Frontal cortex (tissue), 4 donors: Measurements from ENCODE around the gene GLI3. TPM values are rescaled to one million over a fixed set of nuclear protein-coding genes. Genes with fewer than 3 reads are reported as not detected.

Source experiments
- DNase-seq, 2 donors: peaks; one replicate each; pipeline ENCODE4 v3.0.0; 2012; ENCODE audit warnings: low spot score in 2 of 2
- FAIRE-seq: peaks from 2 replicates; lab custom pipeline; 2012; peaks lifted over from hg19 to GRCh38; lab: Jason Lieb, UNC
- total RNA-seq: library from RNA; depleted of rRNA; stranded (reverse); fragments of >200 nt; gene quantifications from one replicate; pipeline ENCODE4 v1.2.3, GENCODE V29; 2014
- donor health status: control.
- donor health status: control.
- donor health status: control.

Gene GLI3
- total RNA-seq, 1 donor from 2014 or later = 2.4 TPM

DNA sequence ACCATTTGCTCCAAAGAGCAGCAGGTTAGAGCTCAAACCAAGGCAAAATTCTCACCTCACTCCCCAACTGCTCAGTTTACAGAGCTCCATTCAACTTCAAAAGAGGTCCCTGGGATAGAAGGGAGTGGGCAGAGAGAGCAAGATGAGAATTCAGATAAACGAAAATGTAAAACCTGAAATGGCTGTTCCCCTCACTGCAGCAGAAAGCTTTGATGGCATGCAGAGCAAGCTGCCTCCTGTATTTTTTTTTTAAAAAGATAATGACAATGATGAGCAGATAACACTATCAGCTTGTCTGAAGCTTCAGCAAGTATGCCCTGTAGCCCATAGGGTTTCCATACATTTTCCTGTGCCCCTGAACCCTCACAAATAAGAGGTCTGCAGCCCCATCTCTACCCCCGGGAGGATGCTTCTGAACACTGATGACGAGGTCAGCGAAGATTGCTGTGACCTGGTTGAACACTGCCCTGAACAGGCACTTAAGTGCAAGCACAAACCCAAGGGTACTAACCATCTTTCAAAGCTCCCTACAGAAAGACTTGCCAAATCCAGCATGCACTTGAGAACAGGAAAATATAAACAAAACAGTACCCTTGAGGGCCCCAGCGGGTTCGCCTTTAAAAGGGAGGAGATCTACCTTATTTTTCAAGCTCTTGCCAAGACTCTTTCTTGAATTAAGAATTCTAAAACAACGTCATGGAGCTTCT, 81.3 kb downstream of the GLI3 start:
- no peak for DNase-seq
- no peak for FAIRE-seq

DNA sequence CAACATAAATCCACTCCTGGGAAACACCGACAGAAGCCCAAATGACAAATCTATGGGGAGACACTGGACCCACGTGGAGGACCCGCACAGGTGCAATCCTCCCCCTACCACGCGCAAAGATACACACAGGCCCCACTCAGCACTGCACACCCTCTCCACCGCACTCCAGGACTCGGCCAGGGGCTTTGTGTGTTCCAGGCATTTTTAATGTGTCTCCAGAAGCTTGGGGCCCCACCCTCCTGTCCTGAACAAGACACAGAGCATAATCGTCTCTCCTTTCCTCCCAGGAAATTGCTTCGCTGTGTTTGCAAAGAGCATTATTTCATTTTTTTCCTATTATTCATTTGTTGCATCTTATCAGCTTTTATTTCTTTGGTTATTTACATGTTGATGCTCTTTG, 82.8 kb downstream of the GLI3 start:
- FAIRE-seq (no peak), DNase-seq (no peak)

DNA sequence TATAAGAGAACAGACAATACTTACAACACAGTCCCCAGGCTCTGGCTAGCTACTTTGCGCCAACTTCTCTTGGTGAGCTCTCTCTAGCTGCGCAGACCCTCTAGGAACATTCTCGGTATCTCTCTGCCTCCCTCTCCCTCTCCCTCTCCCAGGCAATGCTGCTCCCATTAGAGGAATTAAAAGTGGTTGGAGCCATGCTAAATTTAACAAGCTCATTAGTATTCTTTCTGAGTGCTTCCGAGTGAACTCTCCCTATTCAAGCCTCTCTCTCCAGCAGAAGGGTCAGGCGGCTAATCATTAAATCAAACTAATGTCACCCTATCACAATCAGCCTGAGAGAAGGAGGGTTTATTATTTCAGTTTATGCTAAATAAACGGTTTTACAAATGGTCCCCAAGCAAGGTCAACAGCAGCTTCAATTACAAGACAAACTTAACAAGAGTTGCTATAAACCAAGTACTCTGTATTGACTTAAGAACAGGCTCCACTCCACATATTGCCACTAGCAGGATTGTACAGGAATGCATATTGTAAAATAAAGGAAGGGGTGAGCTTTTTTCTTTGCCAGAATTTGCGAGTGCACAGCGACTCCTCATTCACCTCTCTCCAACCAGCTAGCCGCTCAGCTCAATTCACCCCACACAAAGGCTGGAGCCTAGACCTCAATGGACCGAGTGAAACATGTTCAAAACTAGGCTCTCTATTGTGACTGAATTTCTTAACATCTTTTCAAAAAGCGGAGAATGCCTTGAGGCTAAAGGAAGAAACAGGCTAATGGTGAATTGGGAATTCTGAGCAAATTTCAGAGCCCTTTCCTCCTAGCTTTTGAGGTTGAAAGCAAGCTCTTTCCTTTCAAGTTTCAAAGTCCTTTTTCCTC, 84.4 kb downstream of the GLI3 start:
- no peak for DNase-seq
- no peak for FAIRE-seq

DNA sequence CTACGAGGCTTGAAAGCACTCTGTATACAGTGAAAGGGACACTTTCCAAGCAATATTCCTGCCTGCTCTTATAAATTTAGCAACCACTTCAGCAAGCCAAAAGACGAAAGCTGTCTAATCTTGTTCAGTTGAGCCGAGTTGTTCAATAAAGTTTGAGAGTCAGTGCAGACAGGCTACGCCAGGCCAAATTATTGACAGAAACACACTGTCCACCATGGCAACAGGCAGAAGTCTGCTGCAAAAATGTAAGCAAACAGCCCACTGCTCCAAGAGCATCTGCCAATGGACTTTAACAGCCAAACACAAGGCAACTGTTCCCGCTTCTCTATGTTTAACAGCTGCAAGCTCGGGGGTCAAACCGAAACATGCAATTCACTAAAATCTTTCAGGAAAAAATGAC, 85.7 kb downstream of the GLI3 start:
- no peak for DNase-seq
- no peak for FAIRE-seq

DNA sequence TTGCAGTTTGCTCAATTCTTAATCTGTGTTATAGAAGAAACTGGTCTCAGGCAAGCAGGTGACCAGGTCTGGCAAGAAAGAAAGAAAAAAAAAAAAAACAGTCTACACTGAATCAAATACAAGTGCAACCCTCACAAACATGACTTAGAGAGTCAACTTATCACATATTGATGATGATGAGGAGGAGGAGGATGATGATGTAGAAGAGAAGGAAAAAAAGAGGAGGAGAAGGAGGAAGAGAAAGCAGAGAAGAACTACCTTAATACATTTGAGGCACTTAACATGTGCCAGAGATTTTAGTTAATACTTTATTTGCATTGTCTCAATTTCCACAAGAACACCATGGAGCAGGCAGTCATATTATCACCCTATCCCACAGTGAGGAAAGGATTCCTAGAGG, 91.5 kb downstream of the GLI3 start:
- no peak for DNase-seq
- no peak for FAIRE-seq

DNA sequence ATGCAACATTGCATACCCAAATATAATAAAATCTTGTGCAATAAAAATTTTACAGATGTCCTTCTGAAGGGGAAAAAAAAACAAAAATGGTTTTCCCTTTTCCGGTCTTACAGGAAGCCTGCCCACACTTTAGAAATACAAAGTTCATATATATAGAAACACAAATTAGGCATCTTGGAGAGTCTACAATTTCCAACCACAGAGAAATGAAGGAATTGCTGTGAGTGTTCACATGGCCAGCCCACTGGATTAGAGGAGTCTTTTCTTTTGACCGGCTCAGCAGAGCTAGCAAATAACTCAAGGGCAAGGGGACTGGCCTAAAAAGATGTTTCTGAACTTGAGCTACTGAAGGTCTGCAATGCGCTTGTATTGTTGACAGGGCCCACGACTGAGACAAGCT, 92.4 kb downstream of the GLI3 start:
- FAIRE-seq (no peak), DNase-seq (no peak)

DNA sequence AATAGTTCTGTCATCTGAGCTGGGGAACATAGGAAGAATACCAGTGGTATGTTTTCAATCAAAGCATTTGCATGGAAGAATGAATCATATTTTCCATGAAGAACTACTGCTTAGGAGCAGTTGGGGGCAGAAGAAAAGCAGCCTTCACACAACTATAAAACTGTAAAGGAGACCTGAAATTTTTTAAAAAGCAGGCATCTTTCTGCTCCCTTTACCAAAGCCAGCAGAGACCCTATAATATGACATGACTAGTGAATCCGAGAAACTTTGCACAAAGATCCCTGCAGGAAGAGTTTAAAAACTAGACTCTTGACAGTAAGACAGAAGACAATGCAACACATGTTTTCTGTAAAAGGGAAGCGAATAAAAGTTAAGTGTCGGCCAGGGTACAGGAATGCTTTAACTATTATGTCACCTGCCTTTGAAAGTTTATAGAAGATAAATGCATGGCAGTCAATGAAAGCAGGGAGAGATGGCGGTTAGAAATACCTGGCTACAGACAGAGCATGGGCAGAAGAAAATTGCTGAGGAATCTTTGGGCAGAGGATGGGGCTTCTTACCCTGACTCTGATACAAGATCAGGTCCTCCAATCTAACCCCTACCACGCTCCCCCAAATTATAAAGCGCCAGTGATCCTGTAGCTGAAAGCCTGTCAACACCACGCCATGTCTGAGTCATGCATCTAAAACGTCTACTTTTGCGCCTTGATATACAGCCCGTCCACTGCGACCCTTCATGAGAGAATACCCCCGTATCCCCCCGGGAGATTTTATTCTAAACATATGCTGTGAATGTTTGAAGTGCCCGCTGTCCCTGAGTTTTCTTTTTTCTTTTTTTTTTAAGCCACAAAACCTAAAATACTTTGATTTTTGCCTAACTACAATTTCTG, 93.1 kb downstream of the GLI3 start:
- DNase-seq (no peak), FAIRE-seq (no peak)

DNA sequence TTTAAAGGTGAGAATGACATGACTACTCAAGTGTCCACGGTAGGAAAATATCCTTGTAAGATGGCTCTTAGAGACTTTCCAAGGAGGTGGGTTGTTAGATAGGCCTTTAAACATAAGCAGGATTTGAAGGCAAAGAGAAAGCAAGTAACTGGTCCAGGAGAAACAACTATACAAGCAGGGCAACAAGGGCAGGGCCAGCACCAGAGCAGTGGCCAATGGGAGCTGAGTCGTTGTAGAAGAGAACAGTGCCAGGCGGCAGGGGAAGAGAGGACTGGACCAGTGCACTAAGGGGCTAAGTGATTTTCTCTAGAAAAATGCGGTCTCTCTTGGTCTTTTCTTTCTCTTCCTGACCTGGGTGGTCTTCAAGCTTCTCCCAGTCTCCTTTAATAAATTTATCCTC, 94.9 kb downstream of the GLI3 start:
- DNase-seq (no peak), FAIRE-seq (no peak)

DNA sequence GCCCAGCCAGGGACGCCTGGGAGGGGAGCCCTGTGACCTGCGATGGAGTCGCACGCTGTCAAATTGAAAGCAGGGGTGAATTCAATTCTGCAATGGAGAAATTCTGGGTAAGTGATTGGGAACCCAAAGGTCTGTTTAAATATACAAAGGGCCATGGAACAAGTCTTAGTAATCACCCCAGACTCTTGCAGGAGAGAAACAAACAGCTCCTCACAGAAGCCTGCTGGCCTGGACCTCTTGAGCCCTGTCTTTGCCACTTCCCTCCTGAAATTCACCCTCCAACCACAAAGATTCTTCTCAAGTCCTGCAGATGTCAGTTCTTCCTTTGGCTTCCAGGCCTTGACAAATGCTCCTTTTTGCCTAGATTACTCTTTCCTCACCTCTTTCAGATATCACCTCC, 97.3 kb downstream of the GLI3 start:
- FAIRE-seq (no peak), DNase-seq (no peak)

DNA sequence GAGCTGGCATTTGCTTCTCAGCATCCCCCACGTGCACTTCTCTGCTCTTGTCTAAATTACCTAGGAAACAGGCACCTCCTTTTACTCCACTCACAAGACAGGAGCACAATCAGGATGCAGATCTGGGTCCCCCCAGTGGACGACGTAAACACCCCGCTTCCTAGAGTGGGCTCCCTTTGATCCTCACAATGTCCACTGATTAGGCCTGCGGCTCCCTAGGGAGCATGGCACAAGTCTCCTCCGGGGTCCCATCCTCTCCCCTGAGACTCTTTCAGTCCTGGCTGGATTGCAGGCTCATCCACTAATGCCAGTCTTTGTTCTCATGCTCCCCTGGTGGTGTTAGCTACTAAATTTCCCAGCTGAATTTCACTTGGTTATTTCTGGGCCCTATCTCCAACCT, 98.3 kb downstream of the GLI3 start:
- DNase-seq (no peak), FAIRE-seq (no peak)

DNA sequence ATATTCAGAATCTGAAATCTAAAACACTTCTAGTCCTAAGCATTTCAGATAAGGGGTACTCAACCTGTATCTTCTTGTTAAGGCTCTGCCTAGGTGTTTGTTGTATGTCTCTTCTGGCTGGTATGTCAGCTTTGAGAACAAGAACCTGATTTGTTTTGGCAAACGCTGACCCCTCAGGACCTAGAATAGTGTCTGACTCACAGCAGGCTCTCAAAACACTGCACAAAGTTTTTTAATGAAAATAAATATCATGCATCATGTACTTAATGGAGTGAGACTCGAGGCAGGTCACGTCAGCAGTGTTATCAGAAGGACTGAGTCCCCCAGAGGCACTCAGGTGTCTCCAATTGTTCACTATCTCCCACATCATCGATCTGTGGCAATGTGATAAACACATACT, 99.1 kb downstream of the GLI3 start:
- no peak for FAIRE-seq
- DNase-seq = no peak

DNA sequence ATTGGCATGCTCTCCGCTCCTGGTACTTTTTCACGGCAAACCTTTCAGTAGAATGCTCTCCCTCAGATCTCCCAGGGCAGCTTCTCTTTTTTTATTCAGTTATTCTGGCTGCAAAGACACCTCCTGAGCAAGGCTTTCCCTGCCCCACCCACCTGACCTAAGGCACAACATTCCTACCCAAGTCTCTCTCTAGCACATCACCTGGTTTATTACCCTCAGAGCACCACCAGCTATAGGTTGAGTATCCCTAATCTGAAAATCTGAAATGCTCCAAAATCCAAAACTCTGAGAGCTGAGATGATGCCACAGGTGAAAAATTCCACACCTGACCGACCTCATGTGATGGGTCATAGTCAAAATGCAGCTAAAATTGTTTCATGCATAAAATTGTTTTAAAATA, 99.6 kb downstream of the GLI3 start:
- FAIRE-seq = no peak
- no peak for DNase-seq

DNA sequence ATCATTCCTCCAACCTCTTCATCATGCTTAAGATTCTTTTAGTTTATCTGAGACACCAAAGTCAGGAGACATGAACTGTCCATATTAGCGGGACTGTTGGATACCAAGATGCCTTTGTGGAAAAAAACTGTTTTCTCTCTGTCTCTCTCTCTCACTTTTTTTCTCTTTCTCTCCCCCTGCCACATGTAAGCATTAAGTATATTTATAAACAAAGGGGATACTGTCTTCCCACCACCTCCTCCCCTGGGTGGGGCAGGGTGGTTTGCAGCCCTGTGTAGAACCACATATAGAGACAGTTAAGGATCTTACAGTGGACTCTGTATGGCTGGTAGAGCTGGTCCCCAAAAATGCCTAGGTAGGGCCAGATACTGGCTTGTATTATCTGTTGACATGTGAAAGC, 101.3 kb downstream of the GLI3 start:
- FAIRE-seq (no peak), DNase-seq (no peak)

DNA sequence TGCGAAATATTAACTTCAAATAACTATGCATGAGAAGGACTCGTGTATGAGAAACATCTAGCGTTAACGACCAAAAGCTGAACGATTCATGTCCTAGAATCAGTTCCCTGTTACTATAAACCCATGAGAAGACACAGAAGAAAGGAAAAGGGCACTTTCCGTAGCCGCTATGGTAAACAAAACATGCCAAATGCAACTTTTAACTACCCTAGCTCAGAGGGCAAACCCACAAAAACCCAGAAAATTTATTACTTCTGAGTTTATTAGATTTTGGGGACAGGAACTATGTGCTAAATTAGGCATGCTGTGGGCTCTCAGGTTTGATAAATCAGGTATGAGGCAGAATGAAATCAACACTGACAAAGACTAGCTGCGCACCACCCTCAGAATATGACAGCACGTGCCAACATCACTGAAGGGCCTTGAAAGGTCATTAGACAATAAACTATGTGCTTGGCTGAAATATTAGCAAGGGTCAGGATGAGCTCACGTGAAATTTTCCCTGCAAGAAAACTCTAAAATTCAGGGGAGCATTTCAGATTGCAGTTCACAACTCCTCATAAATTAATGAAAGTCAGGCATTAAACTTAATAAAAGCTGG, 102.6 kb downstream of the GLI3 start:
- no peak for FAIRE-seq
- DNase-seq = no peak

DNA sequence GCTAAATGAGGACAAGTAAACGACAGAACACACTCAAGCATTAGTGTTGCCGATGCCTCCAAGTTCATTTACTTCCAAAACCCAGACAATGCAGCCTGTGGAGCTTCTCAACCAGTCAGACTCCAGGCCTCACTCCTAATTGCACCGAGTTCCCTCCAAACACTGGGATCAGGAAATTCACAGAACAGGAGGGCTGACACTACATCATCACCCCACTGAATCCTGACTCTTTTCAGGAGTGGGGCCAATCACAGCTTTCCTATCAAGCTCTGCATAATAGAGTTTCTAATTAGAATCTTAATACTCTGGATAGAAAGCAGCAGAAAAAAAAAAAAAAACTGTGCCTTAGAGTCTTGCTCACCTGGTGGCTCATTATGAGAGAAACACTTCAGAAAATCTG, 103.7 kb downstream of the GLI3 start:
- DNase-seq (no peak), FAIRE-seq (no peak)

DNA sequence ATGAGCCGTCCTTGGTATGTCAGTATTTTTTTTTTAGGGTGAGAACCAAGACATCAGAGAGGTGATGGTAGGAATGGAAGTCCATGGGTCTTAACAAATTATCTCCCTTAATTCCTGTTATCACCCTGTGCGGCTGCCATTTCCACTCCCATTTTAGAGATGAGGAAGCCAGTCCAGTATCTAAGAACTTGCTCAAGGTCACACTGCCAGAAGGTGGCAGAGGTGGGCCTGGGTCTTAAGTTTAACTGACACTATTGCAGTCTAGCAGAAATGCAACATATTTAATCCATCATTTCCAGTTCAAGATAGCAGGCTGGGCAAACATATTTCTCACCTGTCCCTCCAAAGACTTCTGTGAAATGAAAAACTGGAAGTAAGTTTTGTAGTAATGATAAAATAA, 108.3 kb downstream of the GLI3 start:
- DNase-seq = no peak
- no peak for FAIRE-seq

DNA sequence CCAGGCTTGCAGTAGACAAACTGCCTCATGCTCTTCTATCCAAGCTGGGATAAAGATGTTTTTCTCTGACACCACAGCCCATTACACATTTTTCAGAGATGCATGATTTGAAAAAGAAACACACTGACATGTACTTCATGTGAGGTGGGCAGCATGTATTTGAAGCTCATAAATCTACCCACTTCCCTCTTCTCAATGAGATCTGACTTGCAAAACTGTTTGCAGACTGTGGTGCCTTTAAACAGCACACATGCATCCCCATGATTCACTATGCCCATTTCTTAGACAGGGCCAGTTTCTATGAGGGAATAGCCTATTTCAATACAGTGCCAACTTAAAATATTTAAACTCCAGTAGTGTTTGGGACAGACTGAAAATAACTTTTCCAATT, 109.8 kb downstream of the GLI3 start:
- no peak for DNase-seq
- FAIRE-seq = no peak

DNA sequence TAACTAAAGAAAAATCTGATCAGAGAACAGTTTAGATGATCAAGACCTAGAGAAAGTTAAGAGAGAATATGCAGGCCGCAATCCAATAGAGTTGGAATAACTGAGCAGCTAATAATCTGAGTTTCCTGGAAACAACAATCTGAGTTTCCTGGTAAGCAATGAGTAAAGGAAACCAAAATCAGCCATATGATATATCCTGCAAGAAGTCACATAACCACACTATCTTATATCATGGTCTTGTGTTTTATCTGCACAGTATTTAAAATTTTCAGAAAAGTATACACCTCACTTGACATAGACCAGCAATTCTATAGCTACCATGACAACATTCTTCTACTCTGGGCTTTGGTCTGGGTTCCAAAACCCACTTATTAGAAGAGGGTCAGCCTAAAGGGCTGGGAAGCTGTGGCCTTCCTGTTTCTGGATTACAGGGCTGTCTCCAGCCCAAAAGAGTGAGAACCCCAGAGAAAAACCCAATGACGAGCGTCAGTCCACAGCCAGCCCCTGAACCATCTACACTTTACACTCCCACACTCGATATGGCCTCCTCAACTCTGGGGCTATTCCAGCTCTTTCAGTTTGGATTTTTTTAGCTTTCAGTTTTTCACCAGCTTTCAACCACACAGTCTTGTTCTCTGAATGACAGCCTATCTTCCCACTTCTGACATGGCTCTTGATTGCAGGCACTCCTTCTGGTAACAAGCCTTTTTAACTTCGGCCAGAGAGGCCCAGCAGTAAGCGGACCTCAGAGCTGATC, 110.4 kb downstream of the GLI3 start:
- FAIRE-seq = no peak
- no peak for DNase-seq

DNA sequence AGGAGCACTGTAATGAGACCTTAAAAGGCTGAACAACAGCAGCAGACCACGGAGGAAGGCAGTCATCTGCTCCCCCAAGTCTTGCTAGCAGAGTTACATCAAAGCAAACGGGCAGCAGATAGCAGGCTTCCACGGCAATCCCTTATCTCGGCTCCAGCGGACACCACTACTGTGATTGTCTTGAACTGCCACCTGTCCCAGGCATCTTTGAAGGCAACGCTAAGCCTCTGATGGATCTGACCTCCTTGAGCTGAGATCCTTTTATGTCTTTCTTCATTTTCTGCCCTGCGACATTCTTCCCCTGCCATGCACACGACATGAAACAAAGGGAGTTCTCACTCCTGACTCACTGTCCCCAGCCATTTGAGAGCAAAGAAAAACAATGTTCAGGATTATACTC, 111.7 kb downstream of the GLI3 start:
- FAIRE-seq = no peak
- DNase-seq = no peak

DNA sequence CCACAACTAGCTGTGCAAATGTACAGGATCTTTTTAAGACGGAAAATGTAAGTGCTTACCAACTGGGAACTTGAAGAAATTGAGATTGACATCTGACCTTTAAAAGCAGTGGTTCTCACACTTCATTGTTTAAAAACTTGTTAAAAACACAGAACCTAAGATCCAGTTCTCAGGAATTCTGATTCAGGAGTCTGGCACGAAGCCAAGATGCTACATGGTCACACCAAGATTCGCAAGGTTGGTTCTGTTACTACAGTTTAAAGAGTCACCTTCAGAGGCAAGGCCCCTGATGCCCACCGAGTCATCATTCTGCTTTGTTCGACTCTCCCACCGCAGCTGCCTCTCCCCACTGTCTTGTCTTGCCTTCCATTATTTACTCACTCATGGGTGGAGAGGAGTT, 113.3 kb downstream of the GLI3 start:
- DNase-seq (no peak), FAIRE-seq (no peak)
